Mucosa of gallbladder (tissue), 1 donor: Measurements from ENCODE around the gene HSFX4. TPM values are rescaled to one million over a fixed set of nuclear protein-coding genes. Genes with fewer than 3 reads are reported as not detected.

Source experiments
- total RNA-seq: library from RNA; stranded (reverse); gene quantifications from one replicate; pipeline ENCODE4 v1.2.1, GENCODE V29; 2021
- donor health status: DM: no; HTN: no; CAD: no.

The HSFX4 gene
- total RNA-seq, 1 donor from 2014 or later, result not detected

Other genes with a start within 250 kb of the HSFX4 start
- not detected for gene MAGEA11, start 217.5 kb upstream of the HSFX4 start, total RNA-seq
- gene HSFX1, start 155.5 kb upstream of the HSFX4 start, total RNA-seq, result 0.98 TPM
- not detected for gene MAGEA9, start 147.6 kb upstream of the HSFX4 start, total RNA-seq
- gene MAGEA8, start 48.4 kb upstream of the HSFX4 start, total RNA-seq, result not detected
- gene EOLA2, start 8.9 kb downstream of the HSFX4 start, total RNA-seq, result 30.2 TPM